Measurements from ENCODE around the gene SLC30A3. TPM values are rescaled to one million over a fixed set of nuclear protein-coding genes. Genes with fewer than 3 reads are reported as not detected.

SLC30A3 gene
- total and polyA plus RNA-seq, 2 of the 13 experiments (the other 11 are each of a cell fraction or from before 2014, with no cell fraction given): 0.38 to 0.79 TPM

DNA sequence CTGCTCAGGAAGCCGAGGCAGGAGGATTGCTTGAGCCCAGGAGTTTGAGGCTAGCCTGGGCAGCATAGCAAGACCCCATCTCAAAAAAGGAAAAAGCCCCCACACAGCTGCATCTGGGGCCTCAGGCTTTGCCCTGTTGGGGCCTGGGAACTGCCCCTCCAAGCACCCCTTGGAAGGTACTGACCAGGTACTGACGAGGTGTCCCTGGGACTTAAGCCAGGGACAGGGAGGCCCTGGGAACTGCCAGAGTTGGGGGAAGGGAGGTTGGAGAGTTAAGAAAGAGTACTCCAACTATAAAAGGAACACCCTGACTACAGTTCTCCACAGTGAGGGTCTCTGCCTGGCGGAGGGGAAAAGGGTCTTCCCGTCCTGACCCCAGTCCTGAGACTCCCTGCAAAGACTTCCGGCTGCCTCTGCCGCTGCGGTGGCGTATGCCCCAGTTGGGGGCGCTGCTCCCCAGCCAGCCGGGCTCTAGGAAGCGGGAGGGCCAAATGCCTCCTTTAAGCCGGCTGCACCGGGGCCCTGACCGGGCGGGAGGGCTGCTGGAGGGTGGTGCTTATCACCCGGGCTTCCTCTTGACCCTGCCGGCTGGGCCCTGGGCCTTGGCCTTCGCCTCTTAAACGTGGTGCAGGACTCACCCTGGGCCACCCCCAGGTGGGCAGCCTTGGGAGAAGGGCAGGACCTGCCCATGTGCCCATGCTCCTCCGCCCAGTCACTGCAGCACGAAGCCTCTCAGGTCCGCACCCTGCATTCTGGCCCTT is 12.8 kb downstream of the SLC30A3 start (continued):
- TF ChIP-seq ZNF670 (CRISPR knock-in tag; IDR thresholded peaks at IDR 0.05; ENCODE audit: borderline replicate concordance) (peak; percentile 88), ZNF737 (CRISPR knock-in tag; IDR thresholded peaks at IDR 0.05; ENCODE audit: borderline replicate concordance) (no peak), ZNF598 (CRISPR knock-in tag; IDR thresholded peaks at IDR 0.05; ENCODE audit: borderline replicate concordance) (0 out of 2 replicates have a peak, but pooled peaks have one; percentile 10), RCOR2 (CRISPR knock-in tag; IDR thresholded peaks at IDR 0.05) (peak; percentile 24; the same call in 1 of the 2 replicates), SIX4 (CRISPR knock-in tag; IDR thresholded peaks at IDR 0.05) (peak; percentile 34; the same call in 1 of the 2 replicates), FOXO1 (CRISPR knock-in tag; IDR thresholded peaks at IDR 0.05) (no peak), JUND (CRISPR knock-in tag; IDR thresholded peaks at IDR 0.05) (no peak), ZFY (CRISPR knock-in tag; IDR thresholded peaks at IDR 0.05) (peak; percentile 67), ZNF543 (CRISPR knock-in tag; IDR thresholded peaks at IDR 0.05) (peak; percentile 43; the same call in 1 of the 2 replicates), ZNF816 (CRISPR knock-in tag; IDR thresholded peaks at IDR 0.05; ENCODE audit: borderline replicate concordance) (no peak; the same call in 1 of the 2 replicates), ATRX (CRISPR knock-in tag; IDR thresholded peaks at IDR 0.05; ENCODE audit: borderline replicate concordance) (no peak), KDM5A (IDR thresholded peaks at IDR 0.05; ENCODE audit: borderline replicate concordance, low read length) (no peak), ZNF773 (CRISPR knock-in tag; IDR thresholded peaks at IDR 0.05; ENCODE audit: borderline replicate concordance) (no peak), ZHX1 (CRISPR knock-in tag; IDR thresholded peaks at IDR 0.05; ENCODE audit: low read depth) (no peak), ZNF24 (IDR thresholded peaks at IDR 0.05) (no peak), ZNF18 (CRISPR knock-in tag; IDR thresholded peaks at IDR 0.05; ENCODE audit: insufficient replicate concordance) (no peak), ZGPAT (CRISPR knock-in tag; IDR thresholded peaks at IDR 0.05) (peak; percentile 74), FOXA1 (IDR thresholded peaks at IDR 0.05) (no peak), FOXA1 (CRISPR knock-in tag; IDR thresholded peaks at IDR 0.05) (no peak), AGO2 (optimal IDR thresholded peaks at IDR 0.05; ENCODE audit: low read depth, low read length) (no peak), ZNF160 (CRISPR knock-in tag; IDR thresholded peaks at IDR 0.05) (peak; percentile 54; the same call in 1 of the 2 replicates), TGIF2 (CRISPR knock-in tag; IDR thresholded peaks at IDR 0.05) (no peak)
- TF ChIP-seq, protein P1, sequence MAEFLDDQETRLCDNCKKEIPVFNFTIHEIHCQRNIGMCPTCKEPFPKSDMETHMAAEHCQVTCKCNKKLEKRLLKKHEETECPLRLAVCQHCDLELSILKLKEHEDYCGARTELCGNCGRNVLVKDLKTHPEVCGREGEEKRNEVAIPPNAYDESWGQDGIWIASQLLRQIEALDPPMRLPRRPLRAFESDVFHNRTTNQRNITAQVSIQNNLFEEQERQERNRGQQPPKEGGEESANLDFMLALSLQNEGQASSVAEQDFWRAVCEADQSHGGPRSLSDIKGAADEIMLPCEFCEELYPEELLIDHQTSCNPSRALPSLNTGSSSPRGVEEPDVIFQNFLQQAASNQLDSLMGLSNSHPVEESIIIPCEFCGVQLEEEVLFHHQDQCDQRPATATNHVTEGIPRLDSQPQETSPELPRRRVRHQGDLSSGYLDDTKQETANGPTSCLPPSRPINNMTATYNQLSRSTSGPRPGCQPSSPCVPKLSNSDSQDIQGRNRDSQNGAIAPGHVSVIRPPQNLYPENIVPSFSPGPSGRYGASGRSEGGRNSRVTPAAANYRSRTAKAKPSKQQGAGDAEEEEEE (CRISPR knock-in tag; IDR thresholded peaks at IDR 0.05; ENCODE audit: borderline replicate concordance): peak; percentile 70; the same call in 1 of the 2 replicates
